Cardiac fibroblast (primary cell): ENCODE data around the gene KCNQ1OT1.

Experiments used
- DNase-seq, 2 donors: peaks; one replicate each; pipeline versions ENCODE4 v3.0.0 to v3.0.0-alpha.2; 2010; ENCODE audit warnings: low read depth in 2 of 2
- H3K4me3 ChIP-seq, 2 donors: replicated peaks in 1 of 2; 1 replicate in 1 of 2; 2 replicates in 1 of 2; pipeline ENCODE4 v1.5.1; 2011; ENCODE audit warnings: low read depth in 2 of 2, low read length in 2 of 2, mild to moderate bottlenecking in 2 of 2, moderate library complexity in 1 of 2
- TF ChIP-seq, protein P1 (sequence below): IDR thresholded peaks from one replicate; pipeline ENCODE4 v1.5.1; 2011; ENCODE audit warnings: low read depth, mild to moderate bottlenecking, low read length, inconsistent platforms

KCNQ1OT1 gene

DNA sequence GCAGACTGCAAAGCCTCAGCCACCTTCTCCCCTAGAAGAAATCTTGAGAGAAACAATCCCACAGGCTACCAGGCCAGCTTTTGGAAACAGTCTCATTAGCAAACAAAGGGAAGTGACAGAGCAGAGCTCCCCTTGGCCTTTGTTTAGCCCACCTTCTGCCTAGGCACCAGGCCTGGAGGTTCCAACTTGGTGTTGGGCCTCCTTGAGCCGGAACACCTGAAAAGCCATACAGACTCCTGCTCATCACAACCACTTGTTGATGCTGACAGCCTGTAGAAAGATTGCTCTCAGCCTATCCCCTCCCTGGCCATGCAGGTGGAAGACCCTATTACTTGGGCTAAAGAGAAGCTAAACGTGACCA, 26.6 kb downstream of the KCNQ1OT1 start:
- no peak overlapping the region for H3K4me3 ChIP-seq
- DNase-seq = no peak
- TF ChIP-seq, protein P1, sequence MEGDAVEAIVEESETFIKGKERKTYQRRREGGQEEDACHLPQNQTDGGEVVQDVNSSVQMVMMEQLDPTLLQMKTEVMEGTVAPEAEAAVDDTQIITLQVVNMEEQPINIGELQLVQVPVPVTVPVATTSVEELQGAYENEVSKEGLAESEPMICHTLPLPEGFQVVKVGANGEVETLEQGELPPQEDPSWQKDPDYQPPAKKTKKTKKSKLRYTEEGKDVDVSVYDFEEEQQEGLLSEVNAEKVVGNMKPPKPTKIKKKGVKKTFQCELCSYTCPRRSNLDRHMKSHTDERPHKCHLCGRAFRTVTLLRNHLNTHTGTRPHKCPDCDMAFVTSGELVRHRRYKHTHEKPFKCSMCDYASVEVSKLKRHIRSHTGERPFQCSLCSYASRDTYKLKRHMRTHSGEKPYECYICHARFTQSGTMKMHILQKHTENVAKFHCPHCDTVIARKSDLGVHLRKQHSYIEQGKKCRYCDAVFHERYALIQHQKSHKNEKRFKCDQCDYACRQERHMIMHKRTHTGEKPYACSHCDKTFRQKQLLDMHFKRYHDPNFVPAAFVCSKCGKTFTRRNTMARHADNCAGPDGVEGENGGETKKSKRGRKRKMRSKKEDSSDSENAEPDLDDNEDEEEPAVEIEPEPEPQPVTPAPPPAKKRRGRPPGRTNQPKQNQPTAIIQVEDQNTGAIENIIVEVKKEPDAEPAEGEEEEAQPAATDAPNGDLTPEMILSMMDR = no peak

DNA sequence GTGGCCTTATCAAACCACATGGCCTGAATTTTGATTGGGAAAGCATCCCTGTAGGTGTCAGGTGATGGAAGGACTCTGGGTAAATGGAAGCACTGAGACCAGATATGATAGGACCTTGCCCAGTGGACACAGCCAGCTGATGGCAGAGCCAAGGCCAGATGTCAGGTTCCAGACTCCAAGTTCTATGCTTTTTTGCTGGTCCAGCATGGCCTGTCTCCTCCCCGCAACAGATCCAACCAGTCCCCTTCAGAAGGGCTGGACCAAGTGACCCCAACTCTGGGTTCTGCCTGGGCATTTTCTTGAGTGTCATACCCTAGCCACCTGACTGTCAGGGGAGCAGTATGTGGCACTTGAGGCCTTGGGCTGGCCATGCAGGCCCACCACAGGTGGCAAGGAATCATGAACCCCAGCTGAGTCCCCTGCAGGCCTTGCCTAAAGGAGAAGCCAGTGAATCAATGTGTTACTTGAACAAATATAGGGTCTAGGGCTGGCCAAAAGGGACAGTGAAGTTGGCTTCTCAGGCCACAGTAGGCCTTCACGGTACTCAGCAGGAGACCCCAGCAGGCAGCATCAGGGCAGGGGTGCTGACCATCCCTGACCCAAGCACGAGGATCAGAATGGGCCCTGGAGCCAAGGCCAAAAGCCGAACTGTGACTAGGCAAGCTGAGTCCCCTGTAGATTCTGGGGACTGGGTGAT, 27.1 kb downstream of the KCNQ1OT1 start:
- H3K4me3 ChIP-seq = no peak overlapping the region
- TF ChIP-seq, protein P1 = no peak
- no peak for DNase-seq

DNA sequence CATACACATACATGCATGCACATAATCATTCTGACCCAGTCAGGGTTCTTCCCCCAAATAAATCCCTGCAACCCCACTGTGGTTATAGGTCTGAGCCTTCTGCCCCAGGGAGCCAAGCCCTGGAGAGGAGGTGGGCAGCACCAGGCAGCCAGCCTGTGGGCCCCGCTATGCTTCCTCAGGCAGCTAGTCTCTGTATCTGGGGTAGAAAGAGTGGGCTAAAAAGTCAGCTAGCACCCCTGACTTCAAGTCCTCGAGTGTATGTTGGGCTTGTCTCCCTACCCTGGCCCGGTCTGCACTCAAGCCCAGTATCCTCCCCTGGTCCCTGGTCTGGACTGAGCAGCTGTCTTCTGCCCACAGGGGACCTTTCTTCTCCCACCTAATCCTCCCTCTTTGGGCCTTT, 28.0 kb downstream of the KCNQ1OT1 start:
- DNase-seq = no peak
- no peak overlapping the region for H3K4me3 ChIP-seq
- TF ChIP-seq, protein P1 = no peak

DNA sequence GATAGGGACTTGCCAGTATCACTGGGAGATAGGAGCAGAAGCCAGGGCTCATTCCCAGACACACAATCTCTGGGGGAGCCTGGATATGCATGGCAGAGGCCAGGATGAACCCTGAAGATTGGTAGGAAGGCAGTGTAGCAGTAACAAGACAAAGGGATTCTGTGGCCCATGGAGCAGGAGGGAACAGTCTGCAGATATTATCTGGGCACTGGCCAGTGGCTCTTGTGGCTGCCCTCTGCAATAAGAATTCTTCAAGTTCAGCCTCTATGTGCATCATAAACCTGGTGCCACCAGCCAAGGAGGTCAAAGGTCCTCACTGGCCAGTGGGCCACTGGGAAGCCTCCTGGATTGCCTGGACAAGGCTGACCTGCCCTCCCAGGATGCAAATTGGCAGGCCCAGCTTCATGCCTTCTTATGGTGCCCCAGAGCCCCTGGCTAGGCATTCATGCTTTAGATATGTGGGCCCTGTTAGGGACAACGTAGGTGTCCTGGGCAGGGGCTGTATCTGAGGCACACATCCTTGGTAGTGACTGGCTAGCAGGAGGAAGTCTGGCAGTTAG, 29.2 kb downstream of the KCNQ1OT1 start:
- no peak for DNase-seq
- TF ChIP-seq, protein P1 = no peak
- H3K4me3 ChIP-seq = no peak overlapping the region

DNA sequence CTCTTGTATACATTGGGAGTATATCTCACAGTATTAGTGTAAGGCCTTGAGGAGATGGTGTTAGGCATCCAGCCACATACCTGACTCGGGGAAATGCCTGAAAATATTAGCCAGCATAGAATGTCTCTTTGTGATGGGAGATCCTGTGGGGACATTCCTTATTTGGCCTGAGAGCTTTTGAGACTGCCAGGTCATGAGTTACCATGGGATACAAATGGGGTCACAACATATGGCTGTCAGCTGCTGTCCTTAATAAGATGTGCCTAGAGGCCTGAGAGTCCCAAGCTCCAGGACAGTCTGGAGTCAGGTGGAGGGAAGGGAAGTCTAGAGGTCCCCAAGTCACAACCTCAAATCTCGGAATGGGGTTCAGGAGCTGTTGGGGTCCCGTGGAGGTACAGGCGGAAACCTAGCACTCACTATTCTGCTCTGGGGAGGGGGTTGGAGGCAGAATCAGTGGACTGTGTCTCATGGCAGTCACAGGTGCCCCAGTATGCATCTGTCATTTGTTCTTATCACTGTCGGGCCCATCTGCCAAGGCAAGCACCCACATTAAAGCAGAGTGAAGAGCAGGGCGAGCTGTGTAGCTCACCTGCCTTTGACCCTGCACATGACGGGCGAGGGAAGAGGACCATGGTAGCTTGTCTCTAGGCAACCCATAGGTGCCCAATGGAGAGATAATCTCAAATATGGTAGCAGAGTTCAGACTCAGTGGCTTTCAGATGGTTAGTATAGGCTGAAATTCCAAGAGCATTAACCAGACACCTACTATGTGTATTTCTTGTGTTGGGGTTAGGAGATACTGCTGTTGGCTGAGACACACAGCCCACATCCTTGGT, 29.9 kb downstream of the KCNQ1OT1 start:
- TF ChIP-seq, protein P1 = no peak
- no peak overlapping the region for H3K4me3 ChIP-seq
- DNase-seq = no peak

DNA sequence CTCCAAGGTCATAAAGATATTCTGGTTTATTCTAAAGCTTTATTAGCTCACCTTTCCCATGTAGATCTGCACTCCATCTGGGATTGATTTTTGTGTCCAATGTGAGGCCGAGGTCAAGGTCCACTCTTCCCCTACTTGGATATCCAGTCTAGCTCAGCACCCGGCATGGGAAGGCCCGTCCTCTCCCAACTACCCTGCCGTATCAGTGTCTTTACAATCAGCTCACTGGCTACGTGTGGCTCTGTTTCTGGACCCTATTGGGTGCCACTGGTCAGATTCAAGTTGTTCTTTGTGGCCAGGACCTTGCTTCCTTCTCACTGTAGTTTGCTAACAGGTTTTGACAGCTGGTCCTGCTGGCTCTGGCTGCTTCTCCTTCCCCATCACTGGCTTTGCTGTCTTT, 30.9 kb downstream of the KCNQ1OT1 start:
- no peak overlapping the region for H3K4me3 ChIP-seq
- TF ChIP-seq, protein P1 = no peak
- DNase-seq = no peak
